RWPE1 (cell line): ENCODE measurements around the gene PYGO1.
"Not testable (repeated sequence)": the region's sequence is repeated elsewhere in the genome, so short reads cannot be mapped to it uniquely, and the experiment has no call there.

ENCODE experiments used
- CTCF ChIA-PET: fragments of 350-600 bp; sonication (Branson Sonifier 250); formaldehyde crosslinking; extraction: SDS; loops from one replicate; lab custom pipeline; 2021; lab: Yijun Ruan, JAX
- POLR2A ChIA-PET: fragments of 400-600 bp; formaldehyde crosslinking; extraction: SDS; loops from one replicate; lab custom pipeline; 2020; ENCODE audit warnings: antibody characterized with exemption; ENCODE audit not compliant: low non-redundant PET; lab: Yijun Ruan, JAX
- DNase-seq: peaks from one replicate; pipeline ENCODE4 v3.0.0; 2012; ENCODE audit warnings: low spot score
- H3K27ac ChIP-seq: fragments of 450-650 bp; 2 replicates; pipeline ENCODE4 v1.5.1; 2017
- TF ChIP-seq, protein P1 (sequence below): fragments of 450-650 bp; conservative IDR thresholded peaks from 2 replicates; pipeline ENCODE4 v1.5.1; 2017; ENCODE audit warnings: low read depth, mild to moderate bottlenecking

Gene PYGO1

GRCh38 chr15:55513152-55513551 lies 75.0 kb downstream of the PYGO1 start:
- TF ChIP-seq, protein P1, sequence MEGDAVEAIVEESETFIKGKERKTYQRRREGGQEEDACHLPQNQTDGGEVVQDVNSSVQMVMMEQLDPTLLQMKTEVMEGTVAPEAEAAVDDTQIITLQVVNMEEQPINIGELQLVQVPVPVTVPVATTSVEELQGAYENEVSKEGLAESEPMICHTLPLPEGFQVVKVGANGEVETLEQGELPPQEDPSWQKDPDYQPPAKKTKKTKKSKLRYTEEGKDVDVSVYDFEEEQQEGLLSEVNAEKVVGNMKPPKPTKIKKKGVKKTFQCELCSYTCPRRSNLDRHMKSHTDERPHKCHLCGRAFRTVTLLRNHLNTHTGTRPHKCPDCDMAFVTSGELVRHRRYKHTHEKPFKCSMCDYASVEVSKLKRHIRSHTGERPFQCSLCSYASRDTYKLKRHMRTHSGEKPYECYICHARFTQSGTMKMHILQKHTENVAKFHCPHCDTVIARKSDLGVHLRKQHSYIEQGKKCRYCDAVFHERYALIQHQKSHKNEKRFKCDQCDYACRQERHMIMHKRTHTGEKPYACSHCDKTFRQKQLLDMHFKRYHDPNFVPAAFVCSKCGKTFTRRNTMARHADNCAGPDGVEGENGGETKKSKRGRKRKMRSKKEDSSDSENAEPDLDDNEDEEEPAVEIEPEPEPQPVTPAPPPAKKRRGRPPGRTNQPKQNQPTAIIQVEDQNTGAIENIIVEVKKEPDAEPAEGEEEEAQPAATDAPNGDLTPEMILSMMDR: no peak
- no peak for DNase-seq
- no peak overlapping the region for H3K27ac ChIP-seq
- ChIA-PET POLR2A (no interaction called here), CTCF (interaction anchor here (0.6 kb wide), 1 partner anchor 113 kb away, joined by 5 read pairs; no protein-coding TSS in a partner anchor)

DNA sequence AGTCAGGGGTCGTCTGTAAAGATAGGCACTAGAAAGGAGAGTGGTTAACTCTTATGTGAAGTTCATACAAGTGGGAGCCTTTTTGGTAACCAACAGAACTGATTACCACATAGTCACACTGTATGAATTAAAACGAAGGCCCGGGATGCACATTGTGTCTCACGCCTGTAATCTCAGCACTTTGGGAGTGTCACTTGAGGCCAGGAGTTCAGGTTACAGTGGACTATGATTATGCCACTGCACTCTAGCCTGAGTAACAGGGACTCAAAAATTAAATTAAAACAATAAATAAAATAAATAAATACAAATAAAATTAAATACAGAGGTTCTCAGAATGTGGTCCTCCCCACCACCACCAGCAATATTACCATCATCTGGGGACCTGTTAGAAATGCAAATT lies 80.6 kb downstream of the PYGO1 start:
- no peak overlapping the region for H3K27ac ChIP-seq
- ChIA-PET CTCF (no interaction called here), POLR2A (no interaction called here)
- TF ChIP-seq, protein P1: no peak
- no peak for DNase-seq

GRCh38 chr15:55505407-55505806 lies 82.7 kb downstream of the PYGO1 start:
- CTCF ChIA-PET, DNase-seq, H3K27ac ChIP-seq, POLR2A ChIA-PET: not testable (repeated sequence)

DNA sequence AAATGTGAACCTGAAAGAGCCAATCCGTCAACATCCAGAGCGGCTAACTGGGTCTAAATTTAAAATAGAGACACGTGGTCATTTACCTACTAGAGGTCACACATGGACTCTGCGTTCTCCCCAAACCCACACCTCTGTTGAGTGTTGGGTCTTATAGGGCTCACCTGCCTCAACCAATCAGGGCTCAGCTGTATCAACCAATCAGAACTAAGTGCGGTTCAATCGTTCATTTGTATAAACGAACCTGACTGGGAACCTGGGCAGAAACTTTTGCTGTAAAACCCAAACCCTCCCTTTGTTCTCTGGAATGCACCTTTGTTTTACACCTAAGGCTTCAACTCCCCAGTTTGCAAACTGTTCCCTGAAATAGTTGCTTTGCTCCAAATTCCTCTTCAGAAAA lies 89.0 kb downstream of the PYGO1 start:
- DNase-seq: no peak
- CTCF ChIA-PET: no interaction called here
- TF ChIP-seq, protein P1: no peak
- POLR2A ChIA-PET: no interaction called here
- no peak overlapping the region for H3K27ac ChIP-seq

GRCh38 chr15:55498109-55498938 lies 89.8 kb downstream of the PYGO1 start:
- POLR2A ChIA-PET: interaction anchor here (0.7 kb wide), 1 partner anchor 25 kb away, joined by 3 read pairs; no protein-coding TSS in a partner anchor
- DNase-seq: peak; percentile 88
- H3K27ac ChIP-seq: peak overlapping the region; percentile 75
- CTCF ChIA-PET: not testable (repeated sequence)

GRCh38 chr15:55496716-55497115 lies 91.4 kb downstream of the PYGO1 start:
- no peak overlapping the region for H3K27ac ChIP-seq
- ChIA-PET POLR2A (no interaction called here), CTCF (interaction anchor here (0.6 kb wide), 1 partner anchor 60 kb away, joined by 4 read pairs; no protein-coding TSS in a partner anchor)
- no peak for DNase-seq
- TF ChIP-seq, protein P1: no peak

- ChIA-PET POLR2A (no interaction called here), CTCF (interaction anchor here (0.6 to 0.7 kb wide), 2 partner anchors 55 to 726 kb away, joined by 3 read pairs; no protein-coding TSS in a partner anchor)
- DNase-seq: no peak
- no peak overlapping the region for H3K27ac ChIP-seq
- TF ChIP-seq, protein P1: no peak
Observed at GRCh38 chr15:55494931-55495330, 93.2 kb downstream of the PYGO1 start.

- CTCF ChIA-PET: interaction anchor here (0.7 kb wide), 1 partner anchor 232 kb away, joined by 3 read pairs; no protein-coding TSS in a partner anchor
- POLR2A ChIA-PET, H3K27ac ChIP-seq, DNase-seq: not testable (repeated sequence)
Observed at GRCh38 chr15:55488952-55489600, 99.1 kb downstream of the PYGO1 start.
